ENCODE results near the gene ZNF236.
"Not testable (repeated sequence)": the region's sequence is repeated elsewhere in the genome, so short reads cannot be mapped to it uniquely, and the experiment has no call there.

GRCh38 chr18:76990343-76991020, 168.1 kb downstream of the ZNF236 start:
- not testable (repeated sequence) for TF ChIP-seq ESRRA (IDR thresholded peaks at IDR 0.05; ENCODE audit: borderline replicate concordance, low read length); POLR2A (IDR thresholded peaks at IDR 0.05; ENCODE audit: low read length); RAD21 (conservative IDR thresholded peaks at IDR 0.05 in 1 of 2, IDR thresholded peaks at IDR 0.05 in 1 of 2)

Measured in A549 (cell line).